ENCODE measurements around the gene MCUB.

DNA sequence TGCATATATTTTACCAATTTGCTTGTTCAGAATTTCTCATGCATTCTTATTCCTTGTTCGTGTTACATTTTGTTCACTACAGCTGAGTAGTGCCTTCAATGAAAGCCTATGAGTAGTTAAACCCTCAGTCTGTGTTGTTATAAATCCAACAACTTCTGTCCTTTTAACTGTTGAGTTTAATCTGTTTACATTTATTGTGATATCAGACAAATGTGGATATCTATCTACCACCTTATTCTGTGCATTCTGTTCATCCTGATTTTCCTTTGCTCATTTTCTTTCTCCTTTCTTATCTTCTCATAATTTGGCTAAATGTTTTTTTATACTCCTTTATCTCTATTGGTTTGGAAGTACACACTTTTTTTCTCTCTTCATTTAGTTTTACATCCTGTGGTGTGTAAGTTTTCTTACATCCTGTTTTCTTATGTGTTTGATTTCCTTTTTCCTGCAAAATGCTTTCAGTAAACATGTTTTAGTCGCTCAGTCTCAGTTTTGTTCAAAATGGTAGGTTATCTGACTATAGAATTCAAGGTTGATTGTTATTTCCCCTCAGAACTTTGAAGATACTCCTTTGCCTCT, 89.0 kb downstream of the MCUB start:
- no peak for TF ChIP-seq GATA2 (IDR thresholded peaks at IDR 0.05; ENCODE audit: low read depth, low read length)
- TF ChIP-seq GATA3 (IDR thresholded peaks at IDR 0.05; ENCODE audit: low read depth, low read length), result no peak
